Large intestine (tissue), 3 donors: ENCODE data around the gene HNF4A. TPM values are rescaled to one million over a fixed set of nuclear protein-coding genes. Genes with fewer than 3 reads are reported as not detected.

Experiments used
- DNase-seq, 2 donors: peaks; one replicate each; pipeline versions ENCODE4 v3.0.0 to v3.0.0-alpha.2; 2013
- H3K27ac ChIP-seq: one replicate; pipeline ENCODE4 v1.5.1; 2013; ENCODE audit warnings: low read length
- H3K27me3 ChIP-seq: 2 replicates; pipeline ENCODE4 v1.6.1; 2013; ENCODE audit warnings: low read length; ENCODE audit not compliant: control insufficient read depth, insufficient read depth
- H3K36me3 ChIP-seq: 2 replicates; pipeline ENCODE4 v1.6.1; 2013; ENCODE audit warnings: low read length; ENCODE audit not compliant: control insufficient read depth, insufficient read depth
- H3K4me1 ChIP-seq: one replicate; pipeline ENCODE4 v1.6.1; 2013; ENCODE audit warnings: low read length; ENCODE audit not compliant: control insufficient read depth, insufficient read depth
- H3K4me3 ChIP-seq: one replicate; pipeline ENCODE4 v1.5.1; 2013; ENCODE audit warnings: low read length
- H3K9me3 ChIP-seq: one replicate; pipeline ENCODE4 v1.6.1; 2013; ENCODE audit warnings: mild to moderate bottlenecking, low read depth, low read length, moderate library complexity; ENCODE audit not compliant: control insufficient read depth
- WGBS: methylation state at CpG from one replicate; pipeline ENCODE4 v1.1.5; 2013; ENCODE audit warnings: low lambda C conversion rate; ENCODE audit not compliant: insufficient coverage; 5-methylcytosine and 5-hydroxymethylcytosine counted together
- polyA plus RNA-seq: library from polyadenylated mRNA; unstranded; fragments of 120-200 nt; gene quantifications from one replicate; pipeline ENCODE4 v1.2.1, GENCODE V29; 2013

Gene HNF4A
- polyA plus RNA-seq, 1 donor: 259 TPM

GRCh38 chr20:44460795-44461141 is 105.3 kb downstream of the HNF4A start:
- H3K4me3 ChIP-seq: no peak overlapping the region
- peak overlapping the region; percentile 39 for H3K27ac ChIP-seq
- H3K36me3 ChIP-seq: no peaks in the 10 kb centered on the region
- no peaks in the 10 kb centered on the region for H3K9me3 ChIP-seq
- no peaks in the 10 kb centered on the region for H3K27me3 ChIP-seq
- peak in 1 of 2 donors; percentile 74 for DNase-seq
- peaks cover 41% of the 10 kb centered on the region for H3K4me1 ChIP-seq
- no CpG with 5 or more reads among the region's 3 CpGs for WGBS

DNA sequence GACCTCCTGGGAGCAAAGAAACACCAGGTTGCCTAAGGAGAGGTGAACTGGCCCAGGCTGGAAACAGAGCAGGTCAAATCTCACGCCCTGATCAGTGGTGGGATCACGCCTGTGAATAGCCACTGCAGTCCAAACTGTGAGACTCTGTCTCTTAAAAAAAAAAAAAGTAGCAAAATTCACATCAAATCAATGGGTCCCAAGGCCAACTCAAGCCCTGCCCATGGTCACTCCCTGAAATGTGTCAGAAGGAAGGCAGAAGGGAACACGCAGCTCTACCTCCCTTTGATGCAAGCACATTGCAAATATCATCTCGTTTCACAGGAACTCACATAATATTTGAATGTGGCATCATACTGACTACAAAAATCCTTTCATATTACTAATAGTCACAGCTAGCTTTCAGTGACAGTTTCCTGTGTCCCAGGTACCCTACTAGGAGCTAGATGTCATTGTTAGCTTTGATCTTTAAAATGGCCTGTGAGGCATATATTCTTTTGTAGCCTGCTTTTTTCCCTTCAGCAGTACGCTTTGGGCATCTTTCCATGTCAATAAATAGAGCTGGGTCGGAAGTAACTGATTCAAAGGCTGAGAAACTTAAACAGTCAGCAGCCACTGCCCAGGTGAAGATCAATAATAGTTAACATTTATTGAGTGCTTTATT is 105.8 kb downstream of the HNF4A start:
- Histone ChIP-seq H3K27me3 (no peaks in the 10 kb centered on the region), H3K27ac (peak overlapping the region; percentile 39), H3K9me3 (no peaks in the 10 kb centered on the region), H3K4me1 (peaks cover 39% of the 10 kb centered on the region), H3K36me3 (no peaks in the 10 kb centered on the region), H3K4me3 (no peak overlapping the region)
- WGBS: no CpG with 5 or more reads among the region's 6 CpGs
- DNase-seq: no peak

DNA sequence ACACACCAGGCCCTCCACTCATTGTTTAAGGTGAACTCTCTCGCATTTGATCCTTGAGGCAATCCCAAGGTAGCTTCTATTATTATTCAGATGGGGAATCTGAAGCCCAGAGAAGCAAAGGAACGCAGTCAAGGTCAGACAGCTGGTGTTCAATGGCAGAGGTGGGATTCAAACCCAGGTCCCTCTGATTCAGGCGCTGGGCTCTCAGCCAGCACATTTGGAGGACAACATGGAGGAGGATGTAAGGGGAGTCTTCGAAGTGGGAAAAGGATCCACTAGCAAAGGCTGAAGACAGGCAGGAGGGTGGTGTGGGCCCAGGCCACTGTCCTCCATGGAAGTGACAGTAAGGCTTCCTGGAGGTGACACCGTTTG is 106.3 kb downstream of the HNF4A start:
- Histone ChIP-seq H3K27ac (peak overlapping the region; percentile 39), H3K4me3 (no peak overlapping the region), H3K4me1 (peaks cover 34% of the 10 kb centered on the region), H3K27me3 (no peaks in the 10 kb centered on the region), H3K36me3 (no peaks in the 10 kb centered on the region), H3K9me3 (no peaks in the 10 kb centered on the region)
- no CpG with 5 or more reads among the region's 5 CpGs for WGBS
- DNase-seq: no peak

- Histone ChIP-seq H3K4me3 (no peak overlapping the region), H3K27me3 (no peaks in the 10 kb centered on the region), H3K27ac (no peak overlapping the region), H3K9me3 (no peaks in the 10 kb centered on the region), H3K4me1 (peaks cover 22% of the 10 kb centered on the region), H3K36me3 (no peaks in the 10 kb centered on the region)
- 80% methylated on average over 1 of the region's 5 CpGs for WGBS
- DNase-seq: no peak
Measured at GRCh38 chr20:44463466-44463865, 108.0 kb downstream of the HNF4A start.

- Histone ChIP-seq H3K9me3 (no peaks in the 10 kb centered on the region), H3K4me3 (no peak overlapping the region), H3K36me3 (no peaks in the 10 kb centered on the region), H3K4me1 (peaks cover 15% of the 10 kb centered on the region), H3K27me3 (no peaks in the 10 kb centered on the region), H3K27ac (no peak overlapping the region)
- DNase-seq: no peak
- no CpG with 5 or more reads among the region's 3 CpGs for WGBS
Measured at GRCh38 chr20:44464514-44464913, 109.0 kb downstream of the HNF4A start.

- no peak overlapping the region for H3K4me3 ChIP-seq
- no peaks in the 10 kb centered on the region for H3K9me3 ChIP-seq
- no peaks in the 10 kb centered on the region for H3K27me3 ChIP-seq
- no CpG with 5 or more reads among the region's 3 CpGs for whole genome bisulfite sequencing
- H3K27ac ChIP-seq: no peak overlapping the region
- no peaks in the 10 kb centered on the region for H3K36me3 ChIP-seq
- H3K4me1 ChIP-seq: peaks cover 13% of the 10 kb centered on the region
- no peak for DNase-seq
Measured at GRCh38 chr20:44465001-44465560, 109.6 kb downstream of the HNF4A start.

GRCh38 chr20:44467289-44467883 is 111.9 kb downstream of the HNF4A start:
- H3K27ac ChIP-seq: no peak overlapping the region
- H3K4me3 ChIP-seq: no peak overlapping the region
- WGBS: no CpG with 5 or more reads among the region's 12 CpGs

DNA sequence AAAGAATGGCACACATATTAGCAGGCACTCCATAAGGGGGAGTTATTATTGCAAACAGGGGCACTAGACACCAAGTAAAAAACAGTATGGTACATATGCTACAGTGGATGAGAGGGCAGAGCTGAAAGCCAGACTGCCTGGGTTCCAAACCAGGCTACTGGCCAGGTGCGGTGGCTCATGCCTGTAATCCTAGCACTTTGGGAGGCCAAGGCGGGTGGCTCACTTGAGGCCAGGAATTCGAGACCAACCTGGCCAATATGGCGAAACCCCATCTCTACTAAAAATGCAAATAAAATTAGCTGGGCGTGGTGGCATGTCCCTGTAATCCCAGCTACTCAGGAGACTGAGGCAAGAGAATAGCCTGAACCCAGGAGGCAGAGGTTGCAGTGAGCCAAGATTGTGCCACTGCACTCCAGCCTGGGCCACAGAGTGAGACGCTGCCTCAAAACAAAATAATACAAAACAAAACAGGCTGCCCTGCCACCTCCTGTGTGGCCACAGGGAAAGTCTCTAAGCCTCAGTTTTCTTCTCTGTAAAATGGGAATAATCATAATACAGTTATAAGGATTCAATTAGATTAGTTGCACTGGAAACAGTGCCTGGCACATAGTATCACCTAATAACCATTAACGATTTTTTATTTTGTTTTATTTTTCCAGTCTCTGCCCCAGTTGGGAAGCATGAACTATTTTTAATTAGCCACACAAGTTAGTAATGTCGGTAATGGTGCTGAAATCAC is 112.7 kb downstream of the HNF4A start:
- WGBS: 100% methylated on average over 1 of the region's 8 CpGs
- H3K27ac ChIP-seq: no peak overlapping the region
- no peaks in the 10 kb centered on the region for H3K36me3 ChIP-seq
- H3K9me3 ChIP-seq: no peaks in the 10 kb centered on the region
- H3K4me1 ChIP-seq: no peaks in the 10 kb centered on the region
- DNase-seq: no peak
- H3K27me3 ChIP-seq: no peaks in the 10 kb centered on the region
- no peak overlapping the region for H3K4me3 ChIP-seq

More at GRCh38 chr20:44467289-44467883, 111.9 kb downstream of the HNF4A start:
- DNase-seq: no peak
- Histone ChIP-seq H3K36me3 (no peaks in the 10 kb centered on the region), H3K27me3 (no peaks in the 10 kb centered on the region), H3K4me1 (no peaks in the 10 kb centered on the region), H3K9me3 (no peaks in the 10 kb centered on the region)

DNA sequence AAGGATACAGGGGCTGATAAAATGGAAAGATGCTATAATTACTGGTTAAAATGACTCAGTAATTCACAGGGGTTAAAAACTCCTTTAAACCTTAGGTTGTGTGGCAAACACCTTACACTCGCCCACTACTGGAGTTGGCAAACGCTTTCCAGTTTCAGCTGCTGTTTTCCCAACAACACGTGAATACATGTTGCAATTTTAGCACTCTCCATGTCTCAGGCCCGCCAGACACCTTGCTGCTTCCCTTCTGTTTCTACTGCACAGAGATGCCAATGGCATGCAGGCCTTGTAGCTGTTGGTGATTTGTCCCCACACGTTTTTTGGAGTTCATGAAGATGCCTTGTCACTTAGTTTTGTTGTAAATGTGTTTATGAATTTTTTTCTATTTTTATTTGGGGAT is 114.8 kb downstream of the HNF4A start:
- Histone ChIP-seq H3K27me3 (no peaks in the 10 kb centered on the region), H3K27ac (no peak overlapping the region), H3K9me3 (no peaks in the 10 kb centered on the region), H3K4me3 (no peak overlapping the region), H3K36me3 (no peaks in the 10 kb centered on the region), H3K4me1 (peaks cover 4% of the 10 kb centered on the region)
- no CpG with 5 or more reads among the region's 5 CpGs for WGBS
- no peak for DNase-seq

DNA sequence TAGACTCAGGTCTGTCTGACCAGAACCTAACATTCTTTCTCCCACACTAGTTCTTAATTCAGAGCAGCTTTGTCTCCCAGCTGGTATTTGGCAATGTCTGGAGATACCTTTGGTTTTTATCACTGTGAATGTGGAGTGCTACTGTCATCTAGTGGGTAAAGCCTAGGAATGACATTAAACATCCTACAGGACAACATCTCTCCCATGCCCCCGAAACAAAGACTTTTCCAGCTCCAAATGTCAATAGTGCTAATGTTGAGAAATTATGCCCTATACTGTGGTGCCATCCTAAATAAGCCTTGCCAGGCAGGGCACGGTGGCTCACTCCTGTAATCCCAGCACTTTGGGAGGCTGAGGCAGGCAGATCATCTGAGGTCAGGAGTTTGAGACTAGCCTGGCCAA is 116.0 kb downstream of the HNF4A start:
- no CpG with 5 or more reads among the region's 2 CpGs for WGBS
- DNase-seq: peak in 1 of 2 donors; percentile 51
- Histone ChIP-seq H3K4me3 (no peak overlapping the region), H3K36me3 (no peaks in the 10 kb centered on the region), H3K27ac (no peak overlapping the region), H3K4me1 (peaks cover 8% of the 10 kb centered on the region), H3K9me3 (no peaks in the 10 kb centered on the region), H3K27me3 (no peaks in the 10 kb centered on the region)
